Naive thymus-derived CD8-positive, alpha-beta T cell (primary cell): ENCODE results near the gene GRID2IP. TPM values are rescaled to one million over a fixed set of nuclear protein-coding genes. Genes with fewer than 3 reads are reported as not detected.
A peak's percentile ranks its signal among the peaks of the same experiment; 100 is the strongest.

ENCODE experiments used
- ATAC-seq, 2 donors: fragments of 150-1000 bp; cut with Tn5 transposase in 1 of 2; sonication (Bioruptor Pico), chemical (Tn5 transposase) in 1 of 2; 1 replicate in 1 of 2; 2 replicates in 1 of 2; pipeline ENCODE4 v1.10.0; 2021; ENCODE audit warnings: mild to moderate bottlenecking in 2 of 2, moderate library complexity in 2 of 2
- POLR2A ChIA-PET: fragments of 350-600 bp; sonication (Branson Sonifier 250); formaldehyde crosslinking; loops from one replicate; lab custom pipeline; 2021; ENCODE audit warnings: antibody characterized with exemption; lab: Charles Lee
- DNase-seq, 10 donors: peaks; one replicate each; pipeline versions ENCODE4 v3.0.0 to v3.0.0-alpha.2; 2020 to 2022
- H3K27ac Mint-ChIP-seq, 10 donors: one replicate each; pipeline ENCODE4 v1.8.0; 2020 to 2022; ENCODE audit warnings: mild to moderate bottlenecking in 10 of 10, mixed read lengths in 10 of 10, moderate library complexity in 4 of 10, inconsistent platforms in 1 of 10
- H3K27me3 Mint-ChIP-seq, 5 donors: one replicate each; pipeline ENCODE4 v1.8.0; 2021 to 2022; ENCODE audit warnings: mixed read lengths in 5 of 5
- H3K36me3 Mint-ChIP-seq, 3 donors: one replicate each; pipeline ENCODE4 v1.8.0; 2020 to 2022; ENCODE audit warnings: mixed read lengths in 3 of 3, mild to moderate bottlenecking in 2 of 3, inconsistent platforms in 1 of 3
- H3K4me1 Mint-ChIP-seq, 4 donors: one replicate each; pipeline ENCODE4 v1.8.0; 2021 to 2022; ENCODE audit warnings: mixed read lengths in 4 of 4
- H3K4me3 Mint-ChIP-seq, 10 donors: one replicate each; pipeline ENCODE4 v1.8.0; 2020 to 2022; ENCODE audit warnings: mild to moderate bottlenecking in 10 of 10, mixed read lengths in 10 of 10, moderate library complexity in 6 of 10, inconsistent platforms in 1 of 10
- H3K9me3 Mint-ChIP-seq, 9 donors: one replicate each; pipeline ENCODE4 v1.8.0; 2020 to 2022; ENCODE audit warnings: mixed read lengths in 9 of 9, mild to moderate bottlenecking in 3 of 9, inconsistent platforms in 1 of 9, moderate library complexity in 1 of 9
- polyA plus RNA-seq, 3 donors: library from polyadenylated mRNA; unstranded; fragments of 300-500 nt; fragmentation: Illumina TruSeq; gene quantifications; one replicate each; pipeline ENCODE4 v1.2.3, GENCODE V29; 2021
- total RNA-seq, 8 experiments: library from RNA in 2 of 8; stranded (reverse) in 2 of 8; gene quantifications; one replicate each; pipeline ENCODE4 v1.2.3 and lab custom pipeline; 2021 to 2026

The GRID2IP gene
- total and polyA plus RNA-seq, 5 experiments from 2014 or later = 0.05 to 2.6 (median 1.3) TPM; not detected in 1

DNA sequence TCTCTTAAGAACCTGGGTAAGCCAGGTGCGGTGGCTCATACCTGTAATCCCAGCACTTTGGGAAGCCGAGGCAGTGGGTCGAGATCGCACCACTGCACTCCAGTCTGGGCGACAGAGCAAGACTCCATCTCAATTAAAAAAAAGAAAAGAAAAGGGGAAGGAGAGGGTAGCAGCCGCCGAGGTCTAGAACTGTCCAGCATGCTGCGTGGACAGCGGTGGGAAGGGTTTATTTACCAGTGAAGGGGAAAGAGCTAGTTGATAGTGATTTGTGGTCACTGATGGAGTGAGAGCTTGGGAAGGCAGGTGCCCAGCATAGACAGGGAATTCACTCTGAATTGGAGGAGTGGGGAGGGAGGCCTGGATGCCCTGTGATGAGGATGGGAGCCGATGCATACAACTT is 60.1 kb downstream of the GRID2IP start:
- DNase-seq = no peak
- H3K4me3 Mint-ChIP-seq = no peak overlapping the region
- POLR2A ChIA-PET = interaction anchor here (0.6 kb wide), 2 partner anchors 20 to 21 kb away, joined by 3 read pairs; no protein-coding TSS in a partner anchor
- no peaks in the 10 kb centered on the region for H3K4me1 Mint-ChIP-seq
- peaks cover 0 to 8% (median 4%) of the 10 kb centered on the region in 5 donors for H3K27me3 Mint-ChIP-seq
- no peak overlapping the region for H3K27ac Mint-ChIP-seq
- no peaks in the 10 kb centered on the region for H3K9me3 Mint-ChIP-seq
- no peaks in the 10 kb centered on the region for H3K36me3 Mint-ChIP-seq
- no peak for ATAC-seq

DNA sequence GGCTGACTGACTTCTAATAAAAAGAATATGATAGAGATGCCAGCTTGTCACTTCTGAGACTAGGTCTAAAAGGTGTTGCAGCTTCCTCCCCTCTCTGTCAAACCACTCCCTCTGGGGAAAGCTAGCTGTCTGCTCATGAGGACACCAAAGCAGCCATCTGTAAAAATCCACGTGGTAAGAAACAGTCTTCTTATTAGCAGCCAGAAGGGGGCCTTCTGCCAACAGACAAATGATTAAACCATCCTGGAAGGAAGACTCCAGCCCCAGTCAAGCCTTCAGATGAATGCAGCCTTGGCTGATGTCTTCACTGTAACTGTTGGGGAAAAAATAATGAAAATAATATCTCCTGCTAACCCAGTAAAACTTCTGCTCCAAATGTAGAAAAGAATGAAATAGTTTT is 61.6 kb downstream of the GRID2IP start:
- POLR2A ChIA-PET = no interaction called here
- H3K9me3 Mint-ChIP-seq = no peaks in the 10 kb centered on the region
- H3K36me3 Mint-ChIP-seq = no peaks in the 10 kb centered on the region
- peaks cover 1 to 3% (median 2%) of the 10 kb centered on the region in 4 donors for H3K4me1 Mint-ChIP-seq
- peaks cover 0 to 8% (median 4%) of the 10 kb centered on the region in 5 donors for H3K27me3 Mint-ChIP-seq
- ATAC-seq (no peak), DNase-seq (no peak)
- H3K27ac Mint-ChIP-seq = no peak overlapping the region
- H3K4me3 Mint-ChIP-seq = no peak overlapping the region

DNA sequence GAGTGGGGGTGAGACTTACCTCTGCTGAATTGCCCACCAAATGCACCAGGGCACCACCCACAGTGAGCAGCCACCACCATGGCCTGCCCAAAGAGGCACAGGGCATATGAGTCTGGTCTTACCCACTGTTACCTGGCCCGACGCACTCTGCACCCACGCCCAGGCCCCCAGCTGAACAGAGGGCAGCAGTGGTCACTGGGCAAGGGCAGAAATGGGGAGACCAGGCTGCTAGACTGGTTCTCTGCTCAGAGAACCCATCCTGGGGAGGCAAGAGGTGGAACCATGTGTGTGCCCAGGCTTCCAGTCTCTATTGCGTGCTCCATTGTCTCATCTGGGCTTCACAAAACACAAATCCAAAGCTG is 64.1 kb downstream of the GRID2IP start:
- H3K9me3 Mint-ChIP-seq = no peaks in the 10 kb centered on the region
- ATAC-seq = no peak
- no peaks in the 10 kb centered on the region for H3K36me3 Mint-ChIP-seq
- no peak overlapping the region for H3K4me3 Mint-ChIP-seq
- no peak overlapping the region for H3K27ac Mint-ChIP-seq
- peaks cover 3 to 19% (median 17%) of the 10 kb centered on the region in 4 donors for H3K4me1 Mint-ChIP-seq
- no peak for DNase-seq
- POLR2A ChIA-PET = no interaction called here
- peaks cover 0 to 8% (median 4%) of the 10 kb centered on the region in 5 donors for H3K27me3 Mint-ChIP-seq

DNA sequence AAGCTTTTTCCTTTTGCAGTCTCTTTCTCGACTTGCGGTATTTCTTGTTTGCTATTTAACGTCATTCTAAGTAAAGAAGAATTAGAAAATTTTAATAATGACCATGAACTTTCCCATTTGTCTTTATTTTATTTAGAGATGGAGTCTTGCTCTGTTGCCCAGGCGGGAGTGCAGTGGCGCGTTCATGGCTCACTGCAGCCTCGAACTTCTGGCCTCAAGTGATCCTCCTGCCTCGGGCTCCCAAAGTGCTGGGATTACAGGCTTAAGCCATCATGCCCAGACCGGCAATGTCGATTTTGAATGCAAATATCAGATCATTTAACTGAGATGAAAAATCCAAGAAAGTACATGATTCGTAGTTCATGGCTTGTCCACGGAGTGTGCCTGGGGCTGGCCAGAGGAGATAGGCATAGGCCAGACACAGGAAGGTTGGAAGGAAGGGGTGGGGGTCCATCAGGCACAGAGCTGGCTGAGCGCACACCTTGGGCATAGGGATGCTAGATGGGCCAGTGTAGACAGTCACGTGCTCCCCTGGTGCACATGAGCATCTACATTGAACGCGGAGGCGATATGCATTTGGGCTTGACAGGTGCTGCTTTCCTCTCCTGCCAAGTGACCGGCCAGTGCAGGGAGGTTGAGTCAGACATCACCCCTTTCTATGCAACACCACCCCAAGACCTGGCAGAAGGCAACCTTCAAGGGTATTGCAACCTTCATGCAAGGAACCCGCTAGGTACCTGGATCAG is 64.7 kb downstream of the GRID2IP start:
- H3K36me3 Mint-ChIP-seq = peaks cover 0 to 2% (median 0%) of the 10 kb centered on the region in 3 donors
- H3K27me3 Mint-ChIP-seq = peaks cover 0 to 8% (median 4%) of the 10 kb centered on the region in 5 donors
- H3K27ac Mint-ChIP-seq = peak overlapping the region in 2 of 10 donors; percentile 30 to 37
- H3K4me1 Mint-ChIP-seq = peaks cover 3 to 23% (median 21%) of the 10 kb centered on the region in 4 donors
- H3K4me3 Mint-ChIP-seq = peak overlapping the region in 2 of 10 donors; percentile 28 to 63
- POLR2A ChIA-PET = no interaction called here
- no peak for DNase-seq
- no peaks in the 10 kb centered on the region for H3K9me3 Mint-ChIP-seq
- no peak for ATAC-seq

DNA sequence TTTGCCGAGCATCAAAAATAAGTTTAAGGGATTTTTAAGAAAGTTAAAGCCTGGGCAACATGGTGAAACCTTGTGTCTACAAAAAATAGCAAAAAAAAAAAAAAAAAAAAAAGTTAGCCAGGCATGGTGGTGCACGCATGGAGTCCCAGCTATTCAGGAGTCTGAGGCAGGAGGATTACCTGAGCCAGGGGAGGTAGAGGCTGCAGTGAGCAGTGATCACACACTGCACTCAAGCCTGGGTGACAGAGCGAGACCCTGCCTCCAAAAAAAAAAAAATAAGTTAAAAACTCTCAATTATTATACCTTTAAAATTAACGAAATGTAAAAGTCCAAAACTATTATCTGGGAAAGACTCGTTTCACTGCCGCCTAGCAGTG is 68.5 kb downstream of the GRID2IP start:
- DNase-seq (no peak), ATAC-seq (no peak)
- H3K9me3 Mint-ChIP-seq = no peaks in the 10 kb centered on the region
- H3K27me3 Mint-ChIP-seq = no peaks in the 10 kb centered on the region
- peak overlapping the region; percentile 87 to 96 (median 92) for H3K27ac Mint-ChIP-seq
- H3K36me3 Mint-ChIP-seq = peaks cover 0 to 24% (median 0%) of the 10 kb centered on the region in 3 donors
- POLR2A ChIA-PET = interaction anchor here (0.7 kb wide), 1 partner anchor 79 kb away, joined by 3 read pairs; no protein-coding TSS in a partner anchor
- peaks cover 16 to 62% (median 59%) of the 10 kb centered on the region in 4 donors for H3K4me1 Mint-ChIP-seq
- H3K4me3 Mint-ChIP-seq = peak overlapping the region; percentile 88 to 97 (median 94)

DNA sequence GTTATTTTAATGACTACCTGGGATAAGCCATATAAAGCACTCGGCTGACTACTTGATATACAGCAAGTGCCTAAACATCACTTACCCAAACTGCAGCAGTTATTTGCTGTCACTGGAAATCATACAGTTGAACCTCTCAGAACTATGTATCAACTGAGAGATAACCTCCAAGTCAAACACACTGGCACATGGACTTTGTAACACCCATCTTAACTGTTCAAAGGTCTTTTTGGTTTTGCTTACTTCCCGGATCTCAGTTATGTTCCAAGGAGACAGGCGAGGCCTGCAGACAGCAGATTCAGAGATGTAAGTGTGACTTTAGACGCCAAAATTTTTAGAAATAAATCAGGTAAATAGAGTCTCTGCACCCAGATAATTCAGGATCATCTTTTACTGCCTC is 69.0 kb downstream of the GRID2IP start:
- Mint-ChIP-seq H3K4me3 (peak overlapping the region; percentile 61 to 97 (median 94)), H3K27me3 (no peaks in the 10 kb centered on the region), H3K27ac (peak overlapping the region in 6 of 10 donors; percentile 19 to 96 (median 70)), H3K36me3 (peaks cover 0 to 24% (median 0%) of the 10 kb centered on the region in 3 donors), H3K4me1 (peaks cover 19 to 66% (median 63%) of the 10 kb centered on the region in 4 donors), H3K9me3 (no peaks in the 10 kb centered on the region)
- POLR2A ChIA-PET = interaction anchor here (0.7 kb wide), 1 partner anchor 78 kb away, joined by 3 read pairs; no protein-coding TSS in a partner anchor
- DNase-seq = no peak
- ATAC-seq = no peak

DNA sequence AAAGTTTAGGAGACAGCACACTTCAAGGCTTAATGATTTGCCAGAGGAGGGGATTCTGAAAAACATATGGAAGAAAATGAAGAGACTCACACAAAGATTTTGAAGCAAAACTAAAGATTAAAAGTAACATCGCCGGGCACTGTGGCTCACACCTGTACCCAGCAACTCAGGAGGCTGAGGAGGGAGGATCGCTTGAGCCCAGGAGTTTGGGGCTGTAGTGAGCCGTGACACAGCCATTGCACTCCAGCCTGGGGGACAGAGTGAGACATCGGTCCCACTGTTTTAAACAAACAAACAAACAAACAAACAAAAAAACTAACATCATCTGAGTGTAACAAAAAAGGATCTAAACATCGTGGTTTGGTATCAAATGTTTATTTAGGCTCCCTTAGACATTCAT is 69.8 kb downstream of the GRID2IP start:
- H3K9me3 Mint-ChIP-seq = no peaks in the 10 kb centered on the region
- peaks cover 0 to 26% (median 0%) of the 10 kb centered on the region in 3 donors for H3K36me3 Mint-ChIP-seq
- no peak for DNase-seq
- peak overlapping the region; percentile 39 to 91 (median 52) for H3K4me3 Mint-ChIP-seq
- H3K4me1 Mint-ChIP-seq = peaks cover 19 to 75% (median 71%) of the 10 kb centered on the region in 4 donors
- no peaks in the 10 kb centered on the region for H3K27me3 Mint-ChIP-seq
- no peak for ATAC-seq
- POLR2A ChIA-PET = no interaction called here
- H3K27ac Mint-ChIP-seq = peak overlapping the region in 6 of 10 donors; percentile 7 to 68 (median 56)

DNA sequence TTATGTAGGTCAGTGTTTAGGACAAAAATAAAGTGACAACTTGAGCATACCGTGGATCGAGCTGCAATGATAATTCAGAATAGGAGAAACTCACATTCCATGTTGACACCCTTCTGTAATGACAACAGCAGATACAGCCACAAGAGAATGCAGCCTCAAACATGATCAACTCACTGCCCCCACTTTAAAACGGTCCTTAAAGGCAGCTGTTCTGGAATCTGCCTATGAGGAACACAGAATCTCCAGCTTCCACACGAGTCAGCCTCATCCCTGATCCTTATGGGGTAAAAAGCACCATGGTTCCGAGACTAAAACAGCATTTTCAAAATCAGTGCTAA is 71.0 kb downstream of the GRID2IP start:
- Mint-ChIP-seq H3K9me3 (no peaks in the 10 kb centered on the region), H3K27me3 (no peaks in the 10 kb centered on the region), H3K36me3 (peaks cover 0 to 26% (median 0%) of the 10 kb centered on the region in 3 donors), H3K27ac (peak overlapping the region in 4 of 10 donors; percentile 6 to 28 (median 12)), H3K4me1 (peaks cover 24 to 85% (median 81%) of the 10 kb centered on the region in 4 donors), H3K4me3 (peak overlapping the region in 3 of 10 donors; percentile 1 to 39 (median 4))
- POLR2A ChIA-PET = interaction anchor here (0.8 kb wide), 1 partner anchor 110 kb away, joined by 5 read pairs; no protein-coding TSS in a partner anchor
- ATAC-seq = no peak
- no peak for DNase-seq

DNA sequence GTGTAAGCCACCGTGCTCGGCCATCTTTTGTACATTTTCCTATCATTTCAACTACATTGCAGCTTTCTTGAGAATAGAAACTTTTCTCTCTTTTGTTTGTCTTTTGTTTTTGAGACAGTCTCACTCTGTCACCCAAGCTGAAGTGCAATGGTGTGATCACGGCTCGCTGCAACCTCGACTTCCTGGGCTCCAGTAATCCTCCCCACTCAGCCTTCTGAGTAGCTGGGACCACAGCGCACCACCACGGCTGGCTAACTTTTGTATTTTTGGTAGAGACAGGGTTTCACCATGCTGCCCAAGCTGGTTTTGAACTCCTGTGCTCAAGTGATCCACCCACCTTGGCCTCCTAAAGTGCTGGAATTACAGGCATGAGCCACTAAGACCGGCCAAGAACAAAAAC is 72.2 kb downstream of the GRID2IP start:
- no peaks in the 10 kb centered on the region for H3K27me3 Mint-ChIP-seq
- peaks cover 22 to 86% (median 84%) of the 10 kb centered on the region in 4 donors for H3K4me1 Mint-ChIP-seq
- peak overlapping the region in 8 of 10 donors; percentile 28 to 83 (median 56) for H3K27ac Mint-ChIP-seq
- peak overlapping the region in 3 of 10 donors; percentile 6 to 55 (median 22) for H3K4me3 Mint-ChIP-seq
- DNase-seq (no peak), ATAC-seq (no peak)
- H3K36me3 Mint-ChIP-seq = peaks cover 0 to 35% (median 0%) of the 10 kb centered on the region in 3 donors
- POLR2A ChIA-PET = no interaction called here
- no peaks in the 10 kb centered on the region for H3K9me3 Mint-ChIP-seq

DNA sequence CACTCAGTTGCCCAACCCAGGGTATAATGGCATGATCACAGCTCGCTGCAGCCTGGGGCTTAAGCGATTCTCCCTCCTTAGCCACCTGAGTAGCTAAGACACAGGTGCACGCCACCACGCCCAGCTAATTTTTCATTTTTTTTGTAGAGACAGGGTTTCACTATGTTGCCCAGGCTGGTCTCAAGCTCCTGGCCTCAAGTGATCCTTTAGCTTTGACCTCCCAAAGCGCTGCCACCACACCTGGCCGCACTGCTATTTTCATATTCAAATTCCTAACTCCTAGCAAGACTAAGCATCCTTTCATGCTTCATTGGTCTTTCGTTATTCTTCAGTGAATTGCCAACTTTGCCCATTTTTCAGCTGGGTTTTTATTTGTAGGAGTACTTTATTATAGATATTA is 73.1 kb downstream of the GRID2IP start:
- H3K4me3 Mint-ChIP-seq = peak overlapping the region in 1 of 10 donors; percentile 10
- peaks cover 0 to 43% (median 0%) of the 10 kb centered on the region in 3 donors for H3K36me3 Mint-ChIP-seq
- H3K4me1 Mint-ChIP-seq = peaks cover 23 to 90% (median 85%) of the 10 kb centered on the region in 4 donors
- DNase-seq (no peak), ATAC-seq (no peak)
- no peaks in the 10 kb centered on the region for H3K9me3 Mint-ChIP-seq
- no peaks in the 10 kb centered on the region for H3K27me3 Mint-ChIP-seq
- peak overlapping the region in 4 of 10 donors; percentile 7 to 49 (median 28) for H3K27ac Mint-ChIP-seq
- POLR2A ChIA-PET = no interaction called here

DNA sequence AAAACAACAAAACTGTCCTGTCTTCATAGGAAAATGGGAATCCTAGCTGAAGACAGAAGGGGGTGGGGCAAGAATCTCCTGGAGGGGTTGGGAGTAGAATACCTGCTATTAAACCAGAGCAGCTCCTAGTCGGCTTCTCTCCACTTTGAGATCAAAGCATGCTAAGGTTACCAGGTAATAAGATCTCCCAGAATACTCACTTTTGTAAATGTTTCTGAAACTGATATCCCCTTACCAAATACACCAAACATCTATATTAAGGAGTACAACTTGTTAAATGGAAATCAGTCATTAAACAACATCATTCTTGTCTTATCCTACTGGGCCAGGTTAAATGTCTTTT is 74.0 kb downstream of the GRID2IP start:
- ATAC-seq (no peak), DNase-seq (no peak)
- POLR2A ChIA-PET = no interaction called here
- H3K4me1 Mint-ChIP-seq = peaks cover 23 to 82% (median 77%) of the 10 kb centered on the region in 4 donors
- H3K27me3 Mint-ChIP-seq = no peaks in the 10 kb centered on the region
- H3K4me3 Mint-ChIP-seq = no peak overlapping the region
- no peaks in the 10 kb centered on the region for H3K9me3 Mint-ChIP-seq
- peaks cover 0 to 50% (median 0%) of the 10 kb centered on the region in 3 donors for H3K36me3 Mint-ChIP-seq
- H3K27ac Mint-ChIP-seq = peak overlapping the region in 4 of 10 donors; percentile 36 to 67 (median 56)

DNA sequence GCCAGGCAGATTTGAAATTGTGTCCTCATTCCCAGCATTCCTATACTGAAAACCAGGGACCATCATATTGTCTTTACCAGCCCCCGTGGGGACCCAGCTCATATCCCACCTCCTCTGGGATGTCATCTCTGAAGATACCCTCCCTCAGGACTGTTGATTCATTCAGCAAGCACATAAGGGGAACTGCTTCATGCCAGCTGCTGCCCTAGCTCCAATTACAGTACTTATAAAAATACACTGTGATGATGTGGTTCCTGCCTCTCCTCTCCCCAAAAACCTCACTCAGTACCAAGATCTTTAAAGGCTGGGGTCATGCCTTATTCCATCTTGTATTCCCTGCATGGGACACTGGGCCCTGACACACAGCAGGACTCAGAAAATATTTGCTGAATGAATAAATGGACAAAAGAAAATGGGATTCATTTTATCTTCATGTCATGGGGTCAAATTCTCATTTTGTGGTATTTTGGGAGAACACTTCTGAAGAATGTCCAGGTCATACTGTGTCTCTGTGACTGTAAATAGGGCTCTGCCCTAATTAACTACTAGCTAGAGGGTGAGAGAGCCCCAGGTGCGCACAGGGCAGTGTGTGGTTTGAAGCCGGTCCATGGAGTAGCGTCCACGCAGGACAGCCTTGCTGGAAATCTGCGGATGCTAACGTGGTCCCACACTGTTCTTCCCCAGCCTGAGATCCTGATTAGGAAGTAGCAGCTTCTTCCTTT is 74.5 kb downstream of the GRID2IP start:
- ATAC-seq = no peak
- H3K27me3 Mint-ChIP-seq = no peaks in the 10 kb centered on the region
- peaks cover 0 to 55% (median 0%) of the 10 kb centered on the region in 3 donors for H3K36me3 Mint-ChIP-seq
- H3K27ac Mint-ChIP-seq = peak overlapping the region in 9 of 10 donors; percentile 17 to 88 (median 49)
- H3K9me3 Mint-ChIP-seq = no peaks in the 10 kb centered on the region
- no peak overlapping the region for H3K4me3 Mint-ChIP-seq
- POLR2A ChIA-PET = interaction anchor here (0.6 kb wide), 1 partner anchor 100 kb away, joined by 3 read pairs; no protein-coding TSS in a partner anchor
- peaks cover 23 to 78% (median 73%) of the 10 kb centered on the region in 4 donors for H3K4me1 Mint-ChIP-seq
- no peak for DNase-seq
